Liver (tissue), 9 donors: ENCODE results near the gene CTSC. TPM values are rescaled to one million over a fixed set of nuclear protein-coding genes. Genes with fewer than 3 reads are reported as not detected.

Experiments used
- DNase-seq: peaks from one replicate; pipeline ENCODE4 v3.0.0-alpha.2; 2017; ENCODE audit warnings: low spot score
- H3K27ac ChIP-seq, 2 donors: one replicate each; pipeline ENCODE4 v1.7.0; 2013; ENCODE audit warnings: inconsistent platforms in 2 of 2, low read length in 2 of 2, control low read depth in 1 of 2, low read depth in 1 of 2, mild to moderate bottlenecking in 1 of 2
- H3K27me3 ChIP-seq, 4 donors: one replicate each; pipeline versions ENCODE4 v1.6.1 to v1.7.0; 2013; ENCODE audit warnings: low read length in 3 of 4, inconsistent platforms in 1 of 4, mild to moderate bottlenecking in 1 of 4, moderate library complexity in 1 of 4; ENCODE audit not compliant: control insufficient read depth in 4 of 4, insufficient read depth in 4 of 4
- H3K36me3 ChIP-seq, 4 donors: one replicate each; pipeline versions ENCODE4 v1.6.1 to v1.7.0; 2013; ENCODE audit warnings: low read length in 3 of 4, mild to moderate bottlenecking in 3 of 4, low read depth in 1 of 4, moderate library complexity in 1 of 4; ENCODE audit not compliant: control insufficient read depth in 4 of 4, insufficient read depth in 3 of 4
- H3K4me1 ChIP-seq, 4 donors: one replicate each; pipeline versions ENCODE4 v1.6.1 to v1.7.0; 2013; ENCODE audit warnings: low read length in 3 of 4, mild to moderate bottlenecking in 3 of 4, moderate library complexity in 1 of 4; ENCODE audit not compliant: control insufficient read depth in 4 of 4, insufficient read depth in 4 of 4
- H3K4me3 ChIP-seq, 3 donors: one replicate each; pipeline versions ENCODE4 v1.6.1 to v1.7.0; 2013; ENCODE audit warnings: low read length in 3 of 3, control low read depth in 1 of 3, low read depth in 1 of 3, mild to moderate bottlenecking in 1 of 3
- H3K9ac ChIP-seq, 2 donors: one replicate each; pipeline ENCODE4 v1.7.0; 2013; ENCODE audit warnings: low read length in 2 of 2, mild to moderate bottlenecking in 2 of 2, moderate library complexity in 2 of 2, control low read depth in 1 of 2, low read depth in 1 of 2
- H3K9me3 ChIP-seq, 4 donors: one replicate each; pipeline versions ENCODE4 v1.6.1 to v1.7.0; 2013; ENCODE audit warnings: low read length in 3 of 4; ENCODE audit not compliant: control insufficient read depth in 4 of 4
- FOXA1 ChIP-seq: IDR thresholded peaks from 2 replicates; pipeline ENCODE4 v1.6.1; 2016; ENCODE audit warnings: antibody characterized with exemption
- HNF4A ChIP-seq, 2 donors: conservative IDR thresholded peaks; 2 replicates each; pipeline ENCODE4 v1.6.1; 2016; ENCODE audit warnings: antibody characterized with exemption in 2 of 2, mild to moderate bottlenecking in 2 of 2
- HNF4G ChIP-seq: IDR thresholded peaks from 2 replicates; pipeline ENCODE4 v1.6.1; 2016; ENCODE audit warnings: antibody characterized with exemption
- JUND ChIP-seq, 2 donors: IDR thresholded peaks; 2 replicates each; pipeline ENCODE4 v1.6.1; 2016; ENCODE audit warnings: antibody characterized with exemption in 2 of 2
- REST ChIP-seq: IDR thresholded peaks from 2 replicates; pipeline ENCODE4 v1.6.1; 2016; ENCODE audit warnings: antibody characterized with exemption, mild to moderate bottlenecking
- RXRA ChIP-seq, 2 donors: IDR thresholded peaks; 2 replicates each; pipeline ENCODE4 v1.6.1; 2017 to 2018; ENCODE audit warnings: antibody characterized with exemption in 2 of 2, mild to moderate bottlenecking in 1 of 2
- SP1 ChIP-seq: IDR thresholded peaks from 2 replicates; pipeline ENCODE4 v1.6.1; 2018; ENCODE audit warnings: antibody characterized with exemption, mild to moderate bottlenecking
- YY1 ChIP-seq: IDR thresholded peaks from 2 replicates; pipeline ENCODE4 v1.6.1; 2016; ENCODE audit warnings: antibody characterized with exemption, mild to moderate bottlenecking
- ZBTB33 ChIP-seq: IDR thresholded peaks from 2 replicates; pipeline ENCODE4 v1.6.1; 2016; ENCODE audit warnings: antibody characterized with exemption
- WGBS: extraction: QIAGEN DNeasy Blood & Tissue Kit; methylation state at CpG from one replicate; pipeline ENCODE4 v1.1.7; 2013; 5-methylcytosine and 5-hydroxymethylcytosine counted together
- polyA plus RNA-seq, 2 donors: library from polyadenylated mRNA; stranded (reverse) in 1 of 2; unstranded in 1 of 2; fragments of 200-250 nt in 1 of 2; fragments of >200 nt in 1 of 2; fragmentation: Nextera tagmentation in 1 of 2; extraction: Ambion mirVana in 1 of 2; gene quantifications; one replicate each; pipeline versions ENCODE4 v1.2.1 to v1.2.3, GENCODE V29; 2013 to 2015
- total RNA-seq, 2 donors: library from RNA; depleted of rRNA; stranded (reverse); fragments of >200 nt; gene quantifications; one replicate each; pipeline ENCODE4 v1.2.3, GENCODE V29; 2014
- TF ChIP-seq, protein P1 (sequence below): fragments of 150-350 bp; IDR thresholded peaks from 2 replicates; pipeline ENCODE4 v1.5.1; 2017; ENCODE audit warnings: improper control_type of control experiment, low read depth, low read length; ENCODE audit not compliant: missing input control
- TF ChIP-seq, protein P2 (sequence below): IDR thresholded peaks from 2 replicates; pipeline ENCODE4 v1.6.1; 2016; ENCODE audit warnings: antibody characterized with exemption
- TF ChIP-seq, protein P3 (sequence below): IDR thresholded peaks from 2 replicates; pipeline ENCODE4 v1.6.1; 2016; ENCODE audit warnings: antibody characterized with exemption
- donor health status: healthy.
- donor health status: healthy.
- donor health status: healthy.
- donor health status: healthy.
- donor health status: healthy.

Gene CTSC
- total and polyA plus RNA-seq, 4 donors, result 22.4 to 68.7 (median 31.3) TPM

DNA sequence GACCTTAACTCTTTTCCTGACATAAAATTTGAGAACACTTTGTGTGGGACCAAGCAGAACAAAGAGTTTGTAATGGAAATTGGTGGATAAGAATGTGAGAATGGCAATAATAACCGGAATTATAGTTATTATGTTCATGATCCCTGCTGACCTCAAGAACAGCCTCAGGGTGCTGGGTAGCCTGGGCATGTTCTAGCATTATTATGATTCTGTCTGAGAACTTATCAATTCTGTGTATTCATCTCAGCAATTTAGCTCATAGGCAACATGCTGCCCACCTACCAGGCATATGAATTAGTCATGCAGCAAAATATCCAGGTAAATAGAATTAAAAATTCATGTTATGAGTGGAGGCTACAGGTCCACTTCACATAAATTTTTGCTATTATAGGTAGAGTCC is 61.9 kb downstream of the CTSC start:
- Histone ChIP-seq H3K36me3 (no peaks in the 10 kb centered on the region), H3K4me1 (no peaks in the 10 kb centered on the region), H3K27ac (no peak overlapping the region), H3K9ac (no peak overlapping the region), H3K9me3 (no peaks in the 10 kb centered on the region), H3K4me3 (no peak overlapping the region), H3K27me3 (no peaks in the 10 kb centered on the region)
- WGBS, result 85% methylated on average over 1 of the region's 1 CpG
- TF ChIP-seq JUND (IDR thresholded peaks at IDR 0.05) (no peak), HNF4G (no peak), SP1 (no peak), FOXA1 (no peak), ZBTB33 (no peak), REST (no peak), RXRA (IDR thresholded peaks at IDR 0.05) (no peak)
- TF ChIP-seq, protein P1, sequence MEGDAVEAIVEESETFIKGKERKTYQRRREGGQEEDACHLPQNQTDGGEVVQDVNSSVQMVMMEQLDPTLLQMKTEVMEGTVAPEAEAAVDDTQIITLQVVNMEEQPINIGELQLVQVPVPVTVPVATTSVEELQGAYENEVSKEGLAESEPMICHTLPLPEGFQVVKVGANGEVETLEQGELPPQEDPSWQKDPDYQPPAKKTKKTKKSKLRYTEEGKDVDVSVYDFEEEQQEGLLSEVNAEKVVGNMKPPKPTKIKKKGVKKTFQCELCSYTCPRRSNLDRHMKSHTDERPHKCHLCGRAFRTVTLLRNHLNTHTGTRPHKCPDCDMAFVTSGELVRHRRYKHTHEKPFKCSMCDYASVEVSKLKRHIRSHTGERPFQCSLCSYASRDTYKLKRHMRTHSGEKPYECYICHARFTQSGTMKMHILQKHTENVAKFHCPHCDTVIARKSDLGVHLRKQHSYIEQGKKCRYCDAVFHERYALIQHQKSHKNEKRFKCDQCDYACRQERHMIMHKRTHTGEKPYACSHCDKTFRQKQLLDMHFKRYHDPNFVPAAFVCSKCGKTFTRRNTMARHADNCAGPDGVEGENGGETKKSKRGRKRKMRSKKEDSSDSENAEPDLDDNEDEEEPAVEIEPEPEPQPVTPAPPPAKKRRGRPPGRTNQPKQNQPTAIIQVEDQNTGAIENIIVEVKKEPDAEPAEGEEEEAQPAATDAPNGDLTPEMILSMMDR, result no peak
- TF ChIP-seq, protein P2, sequence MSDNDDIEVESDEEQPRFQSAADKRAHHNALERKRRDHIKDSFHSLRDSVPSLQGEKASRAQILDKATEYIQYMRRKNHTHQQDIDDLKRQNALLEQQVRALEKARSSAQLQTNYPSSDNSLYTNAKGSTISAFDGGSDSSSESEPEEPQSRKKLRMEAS, result no peak
- no peak for DNase-seq

GRCh38 chr11:88266919-88267318 is 70.6 kb downstream of the CTSC start:
- no peak for DNase-seq
- Histone ChIP-seq H3K4me3 (no peak overlapping the region), H3K9ac (no peak overlapping the region), H3K9me3 (no peaks in the 10 kb centered on the region), H3K4me1 (no peaks in the 10 kb centered on the region), H3K27ac (no peak overlapping the region), H3K27me3 (no peaks in the 10 kb centered on the region), H3K36me3 (no peaks in the 10 kb centered on the region)
- 94% methylated on average over 1 of the region's 1 CpG for WGBS
- TF ChIP-seq, protein P3, sequence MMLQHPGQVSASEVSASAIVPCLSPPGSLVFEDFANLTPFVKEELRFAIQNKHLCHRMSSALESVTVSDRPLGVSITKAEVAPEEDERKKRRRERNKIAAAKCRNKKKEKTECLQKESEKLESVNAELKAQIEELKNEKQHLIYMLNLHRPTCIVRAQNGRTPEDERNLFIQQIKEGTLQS, result no peak

DNA sequence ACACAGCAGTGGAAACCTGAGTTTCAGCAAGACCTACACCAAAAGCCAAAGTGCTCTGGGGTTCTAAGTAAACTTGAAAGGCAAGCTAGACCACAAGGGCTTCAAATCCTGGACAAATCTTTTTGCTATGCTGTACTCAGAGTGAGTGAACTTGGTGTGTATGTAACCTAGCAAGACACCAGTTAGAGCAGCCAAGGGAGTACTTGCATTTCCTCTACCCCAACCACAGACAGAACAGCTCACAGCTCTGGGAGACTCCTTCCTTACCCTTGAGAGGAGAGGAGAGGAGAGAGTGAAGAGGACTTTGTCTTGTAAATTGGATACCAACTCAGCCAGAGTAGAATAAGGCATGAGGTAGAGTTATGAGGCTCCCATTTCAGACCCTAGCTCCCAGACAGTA is 71.4 kb downstream of the CTSC start:
- Histone ChIP-seq H3K4me1 (no peaks in the 10 kb centered on the region), H3K4me3 (no peak overlapping the region)

More for the DNA sequence above, 71.4 kb downstream of the CTSC start:
- H3K9ac ChIP-seq, result no peak overlapping the region
- H3K27ac ChIP-seq, result no peak overlapping the region
- no peak for DNase-seq
- H3K27me3 ChIP-seq, result no peaks in the 10 kb centered on the region
- no peaks in the 10 kb centered on the region for H3K36me3 ChIP-seq
- H3K9me3 ChIP-seq, result no peaks in the 10 kb centered on the region
- TF ChIP-seq HNF4G, result no peak
- TF ChIP-seq YY1, result no peak
- TF ChIP-seq FOXA1, result no peak
- TF ChIP-seq REST, result no peak
- TF ChIP-seq, protein P2, result no peak
- TF ChIP-seq HNF4A (conservative IDR thresholded peaks at IDR 0.05), result no peak
